Mesendoderm (in vitro differentiated cells): Measurements from ENCODE around the gene ZNF471.
A peak's percentile ranks its signal among the peaks of the same experiment; 100 is the strongest.

Experiments
- DNase-seq: peaks from one replicate; pipeline ENCODE4 v3.0.0; 2013
- H2AK5ac ChIP-seq: 2 replicates; pipeline ENCODE4 v1.6.1; 2013; ENCODE audit warnings: low read length, inconsistent platforms
- H2BK120ac ChIP-seq: 2 replicates; pipeline ENCODE4 v1.6.1; 2013; ENCODE audit warnings: low read depth, mild to moderate bottlenecking, low read length, moderate library complexity, mixed read lengths
- H2BK15ac ChIP-seq: replicated peaks from 2 replicates; pipeline ENCODE4 v1.6.1; 2013; ENCODE audit warnings: low read depth, mild to moderate bottlenecking, moderate library complexity
- H2BK5ac ChIP-seq: 2 replicates; pipeline ENCODE4 v1.6.1; 2013; ENCODE audit warnings: low read length, inconsistent platforms
- H3K18ac ChIP-seq: 2 replicates; pipeline ENCODE4 v1.6.1; 2013; ENCODE audit warnings: mild to moderate bottlenecking, low read length, mixed read lengths
- H3K23ac ChIP-seq: one replicate; pipeline ENCODE4 v1.6.1; 2013; ENCODE audit warnings: low read length
- H3K27ac ChIP-seq: 2 replicates; pipeline ENCODE4 v1.5.1; 2013; ENCODE audit warnings: low read depth, mild to moderate bottlenecking, inconsistent platforms, low read length, moderate library complexity
- H3K27me3 ChIP-seq: 2 replicates; pipeline ENCODE4 v1.6.1; 2013; ENCODE audit warnings: low read length, control low read depth, mild to moderate bottlenecking, inconsistent platforms; ENCODE audit not compliant: insufficient read depth, poor library complexity
- H3K36me3 ChIP-seq: 2 replicates; pipeline ENCODE4 v1.6.1; 2013; ENCODE audit warnings: low read length, inconsistent platforms; ENCODE audit not compliant: control insufficient read depth, insufficient read depth
- H3K4ac ChIP-seq: one replicate; pipeline ENCODE4 v1.6.1; 2013; ENCODE audit warnings: low read depth, mild to moderate bottlenecking, low read length, moderate library complexity
- H3K4me1 ChIP-seq: 2 replicates; pipeline ENCODE4 v1.6.1; 2013; ENCODE audit warnings: low read depth, low read length, inconsistent platforms; ENCODE audit not compliant: control insufficient read depth
- H3K4me2 ChIP-seq: 2 replicates; pipeline ENCODE4 v1.6.1; 2013; ENCODE audit warnings: low read length
- H3K4me3 ChIP-seq: 2 replicates; pipeline ENCODE4 v1.5.1; 2013; ENCODE audit warnings: mild to moderate bottlenecking, low read length
- H3K56ac ChIP-seq: one replicate; pipeline ENCODE4 v1.6.1; 2013; ENCODE audit warnings: low read length
- H3K79me1 ChIP-seq: 2 replicates; pipeline ENCODE4 v1.6.1; 2013; ENCODE audit warnings: low read length, inconsistent platforms
- H3K79me2 ChIP-seq: 2 replicates; pipeline ENCODE4 v1.6.1; 2013; ENCODE audit warnings: mild to moderate bottlenecking, low read length; ENCODE audit not compliant: control insufficient read depth, insufficient read depth
- H3K9ac ChIP-seq: 2 replicates; pipeline ENCODE4 v1.6.1; 2013; ENCODE audit warnings: low read length, inconsistent platforms
- H4K5ac ChIP-seq: one replicate; pipeline ENCODE4 v1.6.1; 2013; ENCODE audit warnings: low read length
- H4K8ac ChIP-seq: one replicate; pipeline ENCODE4 v1.6.1; 2013; ENCODE audit warnings: low read depth, mild to moderate bottlenecking, control low read depth, low read length, moderate library complexity
- WGBS: extraction: QIAGEN DNeasy Blood & Tissue Kit; methylation state at CpG from one replicate; pipeline ENCODE4 v1.1.7; 2013; ENCODE audit warnings: low lambda C conversion rate, missing lambda C conversion rate; ENCODE audit not compliant: insufficient coverage; ENCODE audit errors: extremely low coverage; 5-methylcytosine and 5-hydroxymethylcytosine counted together

Gene ZNF471

DNA sequence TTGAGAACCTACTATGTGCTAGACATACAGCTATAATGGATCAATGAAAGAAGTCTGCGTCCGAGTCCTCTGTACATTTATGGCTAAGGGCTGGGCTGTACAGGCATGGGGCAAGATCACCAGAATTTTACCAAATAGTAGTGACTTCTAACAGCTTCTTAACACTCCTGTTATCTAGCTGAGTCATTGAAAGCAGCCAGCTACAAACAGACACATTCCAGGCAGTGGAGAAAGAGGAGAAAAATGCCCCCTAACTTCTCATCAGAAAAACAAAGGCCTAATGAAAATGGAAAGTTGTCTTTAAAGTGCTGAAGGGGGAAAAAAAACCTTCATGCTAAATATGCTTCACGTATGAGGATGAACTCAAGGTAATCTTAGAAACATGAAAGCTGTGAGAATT is 16.3 kb upstream of the ZNF471 start:
- Histone ChIP-seq H3K4me1 (peaks cover 6% of the 10 kb centered on the region), H4K8ac (no peak overlapping the region), H2BK120ac (no peak overlapping the region), H3K4me3 (no peak overlapping the region), H2BK15ac (no peak overlapping the region), H4K5ac (no peak overlapping the region), H3K36me3 (no peaks in the 10 kb centered on the region), H3K4me2 (no peak overlapping the region), H3K4ac (no peak overlapping the region), H3K23ac (no peak overlapping the region), H3K56ac (no peak overlapping the region), H3K27ac (no peak overlapping the region), H3K27me3 (no peaks in the 10 kb centered on the region), H3K18ac (no peak overlapping the region), H2AK5ac (no peak overlapping the region), H3K79me2 (peaks cover 16% of the 10 kb centered on the region), H2BK5ac (no peak overlapping the region), H3K9ac (no peak overlapping the region), H3K79me1 (peaks cover 9% of the 10 kb centered on the region)
- no CpG with 5 or more reads among the region's 3 CpGs for WGBS
- DNase-seq, result peak; percentile 85

GRCh38 chr19:56504581-56504980 is 3.1 kb upstream of the ZNF471 start:
- Histone ChIP-seq H2AK5ac (no peak overlapping the region), H3K4me3 (no peak overlapping the region), H3K23ac (no peak overlapping the region), H3K79me2 (no peaks in the 10 kb centered on the region), H2BK5ac (no peak overlapping the region), H4K8ac (no peak overlapping the region), H3K4ac (no peak overlapping the region), H3K36me3 (no peaks in the 10 kb centered on the region), H3K27ac (no peak overlapping the region), H3K27me3 (no peaks in the 10 kb centered on the region), H3K4me2 (no peak overlapping the region), H4K5ac (no peak overlapping the region), H3K9ac (no peak overlapping the region), H3K79me1 (no peaks in the 10 kb centered on the region), H3K4me1 (peaks cover 2% of the 10 kb centered on the region), H2BK120ac (no peak overlapping the region), H2BK15ac (no peak overlapping the region), H3K56ac (no peak overlapping the region), H3K18ac (no peak overlapping the region)
- WGBS, result no CpG with 5 or more reads among the region's 2 CpGs
- no peak for DNase-seq

GRCh38 chr19:56508290-56508778 is 679 bp downstream of the ZNF471 start:
- H3K27me3 ChIP-seq, result no peaks in the 10 kb centered on the region
- H3K4me3 ChIP-seq, result peak overlapping the region; percentile 79
- H2BK5ac ChIP-seq, result no peak overlapping the region
- no peak overlapping the region for H2BK120ac ChIP-seq
- H3K23ac ChIP-seq, result no peak overlapping the region
- WGBS, result no CpG with 5 or more reads among the region's 17 CpGs
- H2AK5ac ChIP-seq, result no peak overlapping the region
- H3K18ac ChIP-seq, result no peak overlapping the region
- H4K8ac ChIP-seq, result no peak overlapping the region
- H3K4me1 ChIP-seq, result peaks cover 2% of the 10 kb centered on the region
- H3K56ac ChIP-seq, result peak overlapping the region; percentile 97
- peak overlapping the region; percentile 90 for H3K27ac ChIP-seq
- DNase-seq, result no peak
- peak overlapping the region; percentile 89 for H3K9ac ChIP-seq
- peak overlapping the region; percentile 100 for H3K4me2 ChIP-seq
- H3K4ac ChIP-seq, result no peak overlapping the region
- H3K36me3 ChIP-seq, result no peaks in the 10 kb centered on the region
- H4K5ac ChIP-seq, result no peak overlapping the region
- H2BK15ac ChIP-seq, result no peak overlapping the region
- no peaks in the 10 kb centered on the region for H3K79me1 ChIP-seq
- H3K79me2 ChIP-seq, result no peaks in the 10 kb centered on the region

DNA sequence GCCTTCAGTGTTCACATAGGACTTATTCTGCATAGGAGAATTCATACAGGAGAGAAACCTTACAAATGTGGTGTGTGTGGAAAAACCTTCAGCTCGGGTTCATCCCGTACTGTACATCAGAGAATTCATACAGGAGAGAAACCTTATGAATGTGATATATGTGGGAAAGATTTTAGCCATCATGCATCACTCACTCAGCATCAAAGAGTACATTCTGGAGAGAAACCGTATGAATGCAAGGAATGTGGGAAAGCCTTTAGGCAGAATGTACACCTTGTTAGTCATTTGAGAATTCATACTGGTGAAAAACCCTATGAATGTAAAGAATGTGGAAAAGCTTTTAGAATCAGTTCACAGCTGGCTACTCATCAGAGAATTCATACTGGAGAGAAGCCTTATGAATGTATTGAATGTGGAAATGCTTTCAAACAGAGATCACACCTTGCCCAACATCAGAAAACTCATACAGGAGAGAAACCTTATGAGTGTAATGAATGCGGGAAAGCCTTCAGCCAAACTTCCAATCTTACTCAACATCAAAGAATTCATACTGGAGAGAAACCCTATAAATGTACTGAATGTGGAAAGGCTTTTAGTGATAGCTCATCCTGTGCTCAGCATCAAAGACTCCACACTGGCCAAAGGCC is 17.7 kb downstream of the ZNF471 start:
- Histone ChIP-seq H3K4me1 (no peaks in the 10 kb centered on the region), H4K8ac (no peak overlapping the region), H3K4me3 (no peak overlapping the region), H3K36me3 (no peaks in the 10 kb centered on the region), H4K5ac (no peak overlapping the region), H2BK120ac (no peak overlapping the region), H3K79me1 (no peaks in the 10 kb centered on the region), H3K4me2 (no peak overlapping the region), H3K27ac (no peak overlapping the region), H3K9ac (no peak overlapping the region), H3K23ac (no peak overlapping the region), H2BK5ac (no peak overlapping the region), H3K18ac (no peak overlapping the region), H2BK15ac (no peak overlapping the region), H3K79me2 (no peaks in the 10 kb centered on the region), H3K56ac (no peak overlapping the region), H3K4ac (no peak overlapping the region), H2AK5ac (no peak overlapping the region), H3K27me3 (no peaks in the 10 kb centered on the region)
- no peak for DNase-seq
- no CpG with 5 or more reads among the region's 4 CpGs for WGBS

GRCh38 chr19:56537442-56537841 is 29.8 kb downstream of the ZNF471 start:
- H3K4ac ChIP-seq, result no peak overlapping the region
- no peak overlapping the region for H2BK120ac ChIP-seq
- H3K56ac ChIP-seq, result no peak overlapping the region
- H3K18ac ChIP-seq, result no peak overlapping the region
- no peak overlapping the region for H4K5ac ChIP-seq
- H3K4me1 ChIP-seq, result peaks cover 2% of the 10 kb centered on the region
- H3K27ac ChIP-seq, result no peak overlapping the region
- H3K4me3 ChIP-seq, result no peak overlapping the region
- no peak overlapping the region for H4K8ac ChIP-seq
- H3K79me1 ChIP-seq, result no peaks in the 10 kb centered on the region
- no CpG with 5 or more reads among the region's 3 CpGs for WGBS
- no peaks in the 10 kb centered on the region for H3K79me2 ChIP-seq
- H3K27me3 ChIP-seq, result no peaks in the 10 kb centered on the region
- no peak overlapping the region for H2BK5ac ChIP-seq
- DNase-seq, result no peak
- no peaks in the 10 kb centered on the region for H3K36me3 ChIP-seq
- no peak overlapping the region for H2BK15ac ChIP-seq
- H3K4me2 ChIP-seq, result no peak overlapping the region
- H3K9ac ChIP-seq, result no peak overlapping the region
- no peak overlapping the region for H3K23ac ChIP-seq
- H2AK5ac ChIP-seq, result no peak overlapping the region

DNA sequence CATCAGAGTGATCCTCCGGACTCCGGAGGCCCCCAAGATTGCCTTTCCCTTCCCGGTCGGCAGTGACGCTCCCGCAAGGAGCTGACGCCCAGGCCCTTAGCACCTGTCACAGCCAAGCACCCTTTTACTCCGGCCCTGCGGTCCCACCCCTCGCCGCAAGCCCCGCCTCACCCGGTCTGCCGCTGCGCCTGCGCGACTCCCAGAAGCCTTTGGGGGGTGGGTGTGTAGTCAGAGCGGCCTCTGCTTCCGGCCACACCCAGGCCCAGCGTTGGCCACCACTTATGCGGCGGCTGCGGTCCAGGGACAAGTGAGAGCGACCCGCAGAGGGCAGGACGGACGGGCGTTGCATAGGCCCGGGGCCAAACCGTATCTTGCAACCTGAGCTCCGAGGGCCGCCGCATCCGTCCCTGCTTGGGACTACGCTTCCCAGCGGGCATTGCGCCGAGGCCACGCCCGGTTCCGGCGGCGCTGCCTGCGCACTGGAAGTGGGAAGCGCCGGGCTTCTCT is 30.7 kb downstream of the ZNF471 start:
- DNase-seq, result peak; percentile 94
- H2BK120ac ChIP-seq, result no peak overlapping the region
- no peak overlapping the region for H4K5ac ChIP-seq
- no peak overlapping the region for H2AK5ac ChIP-seq
- H3K79me2 ChIP-seq, result no peaks in the 10 kb centered on the region
- peaks cover 2% of the 10 kb centered on the region for H3K4me1 ChIP-seq
- peak overlapping the region; percentile 85 for H3K9ac ChIP-seq
- WGBS, result no CpG with 5 or more reads among the region's 46 CpGs
- H3K36me3 ChIP-seq, result no peaks in the 10 kb centered on the region
- H2BK15ac ChIP-seq, result no peak overlapping the region
- no peak overlapping the region for H3K23ac ChIP-seq
- peak overlapping the region; percentile 84 for H3K27ac ChIP-seq
- peak overlapping the region; percentile 88 for H2BK5ac ChIP-seq
- H3K4me2 ChIP-seq, result peak overlapping the region; percentile 56
- H3K79me1 ChIP-seq, result no peaks in the 10 kb centered on the region
- peak overlapping the region; percentile 97 for H3K56ac ChIP-seq
- peak overlapping the region; percentile 44 for H3K18ac ChIP-seq
- H3K4ac ChIP-seq, result peak overlapping the region; percentile 28
- no peaks in the 10 kb centered on the region for H3K27me3 ChIP-seq
- peak overlapping the region; percentile 77 for H3K4me3 ChIP-seq
- no peak overlapping the region for H4K8ac ChIP-seq
